MM.1S (cell line): ENCODE data around the gene EVA1A.

ENCODE experiments used
- DNase-seq: peaks from one replicate; pipeline ENCODE4 v3.0.0-alpha.2; 2015
- H2AFZ ChIP-seq: fragments of 300-600 bp; sonication (generic); 2 replicates; pipeline ENCODE4 v1.6.0; 2016; ENCODE audit warnings: antibody characterized with exemption, low read length
- H3F3A ChIP-seq: fragments of 300-600 bp; sonication (generic); 2 replicates; pipeline ENCODE4 v1.6.1; 2016; ENCODE audit warnings: mild to moderate bottlenecking, antibody characterized with exemption, low read length, moderate library complexity, mixed read lengths; ENCODE audit not compliant: insufficient read depth
- H3K27ac ChIP-seq: fragments of 300-600 bp; sonication (generic); 2 replicates; pipeline ENCODE4 v1.5.1; 2016; ENCODE audit warnings: mild to moderate bottlenecking, low read length
- H3K27me3 ChIP-seq: fragments of 300-600 bp; sonication (generic); replicated peaks from 2 replicates; pipeline ENCODE4 v1.6.0; 2016; ENCODE audit warnings: low read length; ENCODE audit not compliant: insufficient read depth
- H3K36me3 ChIP-seq: fragments of 300-600 bp; sonication (generic); replicated peaks from 2 replicates; pipeline ENCODE4 v1.6.1; 2016; ENCODE audit warnings: mild to moderate bottlenecking, low read length, mixed read lengths; ENCODE audit not compliant: insufficient read depth
- H3K4me1 ChIP-seq: fragments of 300-600 bp; sonication (generic); 2 replicates; pipeline ENCODE4 v1.6.1; 2016; ENCODE audit warnings: low read length, mixed read lengths
- H3K4me2 ChIP-seq: fragments of 300-600 bp; sonication (generic); 2 replicates; pipeline ENCODE4 v1.6.0; 2016; ENCODE audit warnings: low read depth, low read length
- H3K4me3 ChIP-seq: fragments of 300-600 bp; sonication (generic); 2 replicates; pipeline ENCODE4 v1.5.1; 2016; ENCODE audit warnings: low read length, mixed read lengths
- H3K79me2 ChIP-seq: fragments of 300-600 bp; sonication (generic); 2 replicates; pipeline ENCODE4 v1.6.1; 2016; ENCODE audit warnings: mixed run types, low read length, mixed read lengths
- H3K9ac ChIP-seq: fragments of 300-600 bp; sonication (generic); 2 replicates; pipeline ENCODE4 v1.6.1; 2016; ENCODE audit warnings: low read length, mixed read lengths
- H3K9me2 ChIP-seq: fragments of 300-600 bp; sonication (generic); replicated peaks from 2 replicates; pipeline ENCODE4 v1.6.1; 2016; ENCODE audit warnings: mild to moderate bottlenecking, low read length, mixed read lengths; ENCODE audit not compliant: insufficient read depth
- H3K9me3 ChIP-seq: fragments of 300-600 bp; sonication (generic); replicated peaks from 2 replicates; pipeline ENCODE4 v1.6.1; 2016; ENCODE audit warnings: mild to moderate bottlenecking, low read length, mixed read lengths; ENCODE audit not compliant: insufficient read depth
- H4K20me1 ChIP-seq: fragments of 300-600 bp; sonication (generic); 2 replicates; pipeline ENCODE4 v1.6.1; 2016; ENCODE audit warnings: mild to moderate bottlenecking, low read length, moderate library complexity, mixed read lengths; ENCODE audit not compliant: insufficient read depth
- CTCF ChIP-seq: fragments of 300-600 bp; sonication (generic); IDR thresholded peaks from 2 replicates; pipeline ENCODE4 v1.5.1; 2016; ENCODE audit warnings: antibody characterized with exemption, low read length, mixed read lengths
- EZH2 ChIP-seq: fragments of 300-600 bp; sonication (generic); optimal IDR thresholded peaks from 2 replicates; pipeline ENCODE3; 2017; ENCODE audit warnings: low read depth, mild to moderate bottlenecking, antibody characterized with exemption, low read length, mixed read lengths
- EZH2phosphoT487 ChIP-seq: fragments of 300-600 bp; sonication (generic); IDR thresholded peaks from 2 replicates; pipeline ENCODE4 v1.6.1; 2018; ENCODE audit warnings: antibody characterized with exemption, low read length

EVA1A gene

GRCh38 chr2:75495862-75496261 lies 64.9 kb downstream of the EVA1A start:
- Histone ChIP-seq H3K4me1 (no peaks in the 10 kb centered on the region), H3K27ac (no peak overlapping the region), H3K79me2 (no peaks in the 10 kb centered on the region), H3K4me2 (no peak overlapping the region), H3F3A (no peaks in the 10 kb centered on the region), H3K9ac (no peak overlapping the region), H3K27me3 (no peaks in the 10 kb centered on the region), H3K36me3 (no peaks in the 10 kb centered on the region), H3K9me3 (no peaks in the 10 kb centered on the region), H4K20me1 (no peaks in the 10 kb centered on the region), H3K9me2 (no peaks in the 10 kb centered on the region), H3K4me3 (no peak overlapping the region), H2AFZ (no peak overlapping the region)
- DNase-seq: no peak
- no peak for TF ChIP-seq EZH2

GRCh38 chr2:75494137-75494769 lies 66.5 kb downstream of the EVA1A start:
- H3K4me2 ChIP-seq: no peak overlapping the region
- no peaks in the 10 kb centered on the region for H4K20me1 ChIP-seq
- H3K27ac ChIP-seq: no peak overlapping the region
- no peak overlapping the region for H2AFZ ChIP-seq
- H3K9me2 ChIP-seq: no peaks in the 10 kb centered on the region
- H3K4me1 ChIP-seq: no peaks in the 10 kb centered on the region
- H3K9ac ChIP-seq: no peak overlapping the region
- H3F3A ChIP-seq: no peaks in the 10 kb centered on the region
- no peaks in the 10 kb centered on the region for H3K79me2 ChIP-seq
- no peaks in the 10 kb centered on the region for H3K9me3 ChIP-seq
- DNase-seq: no peak
- H3K27me3 ChIP-seq: no peaks in the 10 kb centered on the region
- no peak overlapping the region for H3K4me3 ChIP-seq
- no peaks in the 10 kb centered on the region for H3K36me3 ChIP-seq
- no peak for TF ChIP-seq EZH2phosphoT487
- no peak for TF ChIP-seq EZH2
- TF ChIP-seq CTCF: no peak

GRCh38 chr2:75493230-75493629 lies 67.5 kb downstream of the EVA1A start:
- no peak overlapping the region for H3K27ac ChIP-seq
- no peak overlapping the region for H2AFZ ChIP-seq
- no peaks in the 10 kb centered on the region for H3F3A ChIP-seq
- no peaks in the 10 kb centered on the region for H3K27me3 ChIP-seq
- no peaks in the 10 kb centered on the region for H3K9me2 ChIP-seq
- no peak for TF ChIP-seq EZH2phosphoT487
- no peak for TF ChIP-seq CTCF
- no peak for TF ChIP-seq EZH2
- no peak overlapping the region for H3K4me3 ChIP-seq
- no peaks in the 10 kb centered on the region for H3K79me2 ChIP-seq
- no peak for DNase-seq
- H3K9me3 ChIP-seq: no peaks in the 10 kb centered on the region
- no peaks in the 10 kb centered on the region for H3K4me1 ChIP-seq
- H3K4me2 ChIP-seq: no peak overlapping the region
- H3K9ac ChIP-seq: no peak overlapping the region
- H3K36me3 ChIP-seq: no peaks in the 10 kb centered on the region
- no peaks in the 10 kb centered on the region for H4K20me1 ChIP-seq

GRCh38 chr2:75491129-75491753 lies 69.5 kb downstream of the EVA1A start:
- Histone ChIP-seq H3K27ac (no peak overlapping the region), H4K20me1 (no peaks in the 10 kb centered on the region), H3K27me3 (no peaks in the 10 kb centered on the region), H3K79me2 (no peaks in the 10 kb centered on the region), H3K4me2 (no peak overlapping the region), H3K9me2 (no peaks in the 10 kb centered on the region), H3F3A (no peaks in the 10 kb centered on the region), H3K4me1 (no peaks in the 10 kb centered on the region), H3K36me3 (no peaks in the 10 kb centered on the region), H3K9me3 (no peaks in the 10 kb centered on the region), H3K9ac (no peak overlapping the region), H2AFZ (no peak overlapping the region), H3K4me3 (no peak overlapping the region)
- DNase-seq: no peak
- TF ChIP-seq EZH2 (no peak), EZH2phosphoT487 (no peak), CTCF (no peak)
